ENCODE data around the gene ANGEL1. TPM values are rescaled to one million over a fixed set of nuclear protein-coding genes. Genes with fewer than 3 reads are reported as not detected.

ANGEL1 gene
- total and polyA plus RNA-seq, 2 of the 13 experiments (the other 11 are each of a cell fraction or from before 2014, with no cell fraction given) = 14.3 to 20.1 TPM

- 86% methylated on average over 7 of the region's 10 CpGs for WGBS (ENCODE audit: low lambda C conversion rate)
- TF ChIP-seq ZNF264 (CRISPR knock-in tag; IDR thresholded peaks at IDR 0.05) (no peak), PHF20 (CRISPR knock-in tag; IDR thresholded peaks at IDR 0.05) (no peak), AKNA (CRISPR knock-in tag; IDR thresholded peaks at IDR 0.05; ENCODE audit: borderline replicate concordance) (no peak), CREB1 (IDR thresholded peaks at IDR 0.05) (no peak), CREB1 (CRISPR knock-in tag; IDR thresholded peaks at IDR 0.05) (no peak), TCF7 (IDR thresholded peaks at IDR 0.05; ENCODE audit: low read depth) (no peak)
- Histone ChIP-seq H3K4me1 (ENCODE audit: insufficient read depth, low read length) (peaks cover 20% of the 10 kb centered on the region), H3K9ac (ENCODE audit: insufficient read depth, low read depth, low read length) (no peak overlapping the region), H3K79me2 (ENCODE audit: insufficient read depth, low read length) (no peaks in the 10 kb centered on the region), H3K27me3 (ENCODE audit: control insufficient read depth in 1 of 2, insufficient read depth in 2 of 2, low read length in 2 of 2) (peaks cover 1 to 8% of the 10 kb centered on the region in 2 experiments; a peak in 2 of 5 replicates), H3K4me2 (ENCODE audit: low read depth, low read length) (no peak overlapping the region), H3K36me3 (replicated peaks in 1 of 2; ENCODE audit: control insufficient read depth in 1 of 2, insufficient read depth in 2 of 2, low read length in 2 of 2) (no peaks in the 10 kb centered on the region), H4K20me1 (ENCODE audit: insufficient read depth, low read length) (no peaks in the 10 kb centered on the region), H3K27ac (ENCODE audit: extremely low read length, insufficient read depth, low read length) (no peak overlapping the region), H2AFZ (ENCODE audit: low read length) (no peak overlapping the region), H3K9me3 (ENCODE audit: low read length) (no peaks in the 10 kb centered on the region), H3K4me3 (replicated peaks in 1 of 3; ENCODE audit: insufficient read depth in 1 of 3, low read depth in 2 of 3, low read length in 3 of 3) (no peak overlapping the region)
- FAIRE-seq (no peak), ATAC-seq (peak; percentile 28; the same call in 2 of the 3 replicates), DNase-seq (ENCODE audit: low spot score) (no peak)
- BruUV-seq (replicated peaks) = no TSS peak
- intact Hi-C loops (cut with micrococcal nuclease; ENCODE audit: unreplicated experiment) = no loop called here
- CTCF ChIA-PET (ENCODE audit: low intra/inter-chr PET ratio, low total read pairs) = no interaction called here
- in situ Hi-C loops (cut with HindIII; ENCODE audit: extremely low pct_ligation_motif_present, low pct_unique_long_range_greater_than_20kb) = no loop called here
- POLR2A ChIA-PET = no interaction called here
Measured at GRCh38 chr14:76770521-76771436, 41.9 kb downstream of the ANGEL1 start.

Data from HepG2 (cell line).